NCI-H1092 (cell line): Measurements from ENCODE around the gene SEMA6D.

ENCODE experiments used
- DNase-seq: peaks from one replicate; lab custom pipeline; 2025; lab: John Stamatoyannopoulos, UW

Gene SEMA6D

GRCh38 chr15:47743886-47744285, 26.6 kb downstream of the SEMA6D start:
- DNase-seq = no peak

DNA sequence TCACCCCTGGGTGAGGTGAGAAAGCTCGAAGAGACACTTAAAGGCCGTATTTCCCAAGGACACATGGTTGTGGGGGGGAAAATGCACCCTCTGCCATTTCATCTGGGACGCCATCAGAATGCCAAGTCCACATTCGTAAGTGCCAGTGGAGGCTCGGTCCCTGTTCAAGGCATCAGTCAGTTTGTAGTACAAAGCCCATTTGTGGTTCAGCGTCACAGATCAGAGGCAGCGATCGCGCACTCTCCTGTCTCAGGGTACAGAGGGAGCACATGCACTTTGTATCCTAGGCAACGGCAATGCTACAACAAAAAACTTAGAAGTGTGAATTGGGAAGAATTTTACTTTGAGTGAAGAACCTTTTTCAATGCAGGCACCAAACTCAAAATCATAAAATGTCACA, 27.2 kb downstream of the SEMA6D start:
- no peak for DNase-seq

DNA sequence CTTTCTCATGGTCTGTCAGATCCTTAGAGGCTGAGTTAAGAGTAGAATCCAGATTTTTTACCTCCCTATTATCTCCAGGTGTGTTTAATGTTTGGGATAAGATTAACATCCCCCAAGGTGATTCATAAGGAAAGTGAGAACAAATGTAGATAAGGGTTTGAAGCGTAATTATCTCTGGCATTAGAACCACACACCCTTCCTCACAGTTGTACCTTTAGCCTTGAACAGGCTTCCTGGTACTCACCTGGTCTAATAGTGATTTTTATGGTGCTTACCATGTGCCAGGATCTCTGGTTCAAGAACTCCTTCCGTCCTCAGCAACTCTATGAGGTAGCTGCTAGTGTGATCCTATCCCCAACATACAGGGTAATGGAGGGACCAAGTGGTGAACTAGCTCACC, 27.7 kb downstream of the SEMA6D start:
- DNase-seq = no peak

DNA sequence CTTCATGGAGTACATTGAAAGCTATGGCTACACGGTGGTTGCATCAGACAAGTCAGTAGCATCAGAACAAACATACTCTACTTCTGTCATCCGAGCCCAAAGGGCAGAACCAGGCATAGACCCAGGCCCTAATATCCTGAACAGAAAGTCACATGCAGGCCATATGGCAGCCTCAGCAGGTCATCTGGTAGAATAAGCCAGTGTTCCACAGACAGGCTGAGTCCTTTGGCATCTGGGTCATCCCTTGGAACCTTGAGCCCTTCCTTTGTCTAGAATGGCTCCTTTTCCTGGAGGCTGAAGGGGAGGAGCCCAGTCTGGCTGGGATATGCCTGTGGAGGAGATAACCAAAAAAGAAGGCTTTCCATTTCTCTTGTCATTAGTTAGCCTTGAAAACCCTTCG, 29.2 kb downstream of the SEMA6D start:
- no peak for DNase-seq

GRCh38 chr15:47750030-47750739, 32.9 kb downstream of the SEMA6D start:
- DNase-seq = no peak

GRCh38 chr15:47750740-47751262, 33.5 kb downstream of the SEMA6D start:
- no peak for DNase-seq

DNA sequence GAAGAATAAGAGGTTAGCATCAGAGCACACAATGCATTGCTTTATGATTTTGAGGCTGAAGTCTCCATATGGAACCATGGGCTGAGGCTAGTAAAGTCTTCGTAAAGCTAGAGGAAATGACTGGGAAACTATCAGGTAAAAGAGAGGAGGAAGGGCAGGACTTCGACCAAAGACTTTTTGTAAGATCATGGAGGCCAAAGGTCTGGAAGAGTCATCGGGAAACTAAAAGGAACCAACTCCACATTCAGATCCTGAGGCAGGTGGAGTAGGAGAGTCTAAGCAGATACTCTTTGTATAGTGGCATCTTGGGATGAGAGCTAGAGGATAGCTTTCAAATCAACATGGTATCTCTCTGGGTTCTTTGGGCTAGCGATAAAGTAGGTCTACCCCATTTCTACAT, 36.3 kb downstream of the SEMA6D start:
- DNase-seq = no peak

- DNase-seq = no peak
Measured at GRCh38 chr15:47754312-47754711, 37.0 kb downstream of the SEMA6D start.

GRCh38 chr15:47755941-47756340, 38.6 kb downstream of the SEMA6D start:
- DNase-seq = no peak

DNA sequence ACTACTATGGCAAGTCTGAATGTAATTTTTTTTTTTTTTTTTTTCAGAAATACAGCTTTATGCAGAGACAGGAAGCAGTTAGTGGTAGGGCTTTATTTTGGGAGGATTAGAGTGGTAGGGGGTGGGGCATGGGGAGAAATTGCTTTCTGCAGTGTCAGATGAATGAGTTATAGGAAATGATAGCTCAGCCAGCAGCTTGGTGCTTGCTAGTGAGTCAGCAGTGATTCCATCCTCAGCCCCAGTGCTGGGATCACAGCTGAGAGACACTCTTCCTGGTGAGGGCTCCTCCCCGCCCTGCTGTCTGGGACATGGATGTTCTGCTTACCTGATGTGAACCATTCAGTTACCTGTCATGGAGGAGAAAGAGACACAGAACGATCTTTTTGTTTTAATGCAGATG, 39.6 kb downstream of the SEMA6D start:
- DNase-seq = no peak

GRCh38 chr15:47757331-47757730, 40.0 kb downstream of the SEMA6D start:
- DNase-seq = no peak

DNA sequence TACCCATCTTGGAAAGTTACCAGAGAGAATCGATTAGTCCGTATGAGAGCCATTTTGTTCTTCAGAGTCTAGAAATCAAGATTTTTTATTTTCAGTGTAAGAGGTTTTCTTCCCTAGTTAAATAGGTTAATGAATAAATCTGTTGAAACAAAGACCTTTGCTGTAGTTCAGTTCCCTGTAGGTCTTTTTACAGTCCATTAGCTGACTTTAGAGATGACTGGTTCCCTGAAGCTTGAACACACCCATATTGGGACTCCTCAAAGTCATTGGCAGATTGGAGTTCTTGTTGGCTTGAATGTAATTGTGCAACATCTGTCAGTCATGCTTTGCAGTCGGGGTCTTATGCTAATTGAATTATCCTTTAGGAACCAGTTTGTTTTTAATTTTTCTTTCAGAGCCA, 45.3 kb downstream of the SEMA6D start:
- DNase-seq = no peak

- no peak for DNase-seq
Measured at GRCh38 chr15:47764666-47765065, 47.4 kb downstream of the SEMA6D start.

- DNase-seq = no peak
Measured at GRCh38 chr15:47766406-47766805, 49.1 kb downstream of the SEMA6D start.

DNA sequence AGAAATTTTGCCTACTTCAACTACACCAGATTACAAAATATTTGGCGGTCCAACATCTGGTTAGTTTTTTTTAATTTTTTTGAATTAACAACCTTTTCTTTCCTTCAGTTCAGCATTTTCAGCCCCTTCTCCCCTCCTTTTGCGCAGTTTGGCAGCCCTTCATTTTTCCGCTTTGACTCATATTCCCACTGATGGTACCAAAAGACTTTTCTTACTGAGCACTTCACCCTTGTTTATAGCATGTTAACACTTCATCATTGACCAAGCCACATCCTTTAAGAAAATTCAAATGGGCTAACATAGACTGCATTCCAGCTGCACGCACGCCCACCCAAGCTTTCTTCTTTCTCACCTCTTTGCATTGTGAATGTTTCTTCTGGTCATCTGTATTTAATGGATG, 49.7 kb downstream of the SEMA6D start:
- DNase-seq = no peak

GRCh38 chr15:47768735-47769134, 51.4 kb downstream of the SEMA6D start:
- no peak for DNase-seq

DNA sequence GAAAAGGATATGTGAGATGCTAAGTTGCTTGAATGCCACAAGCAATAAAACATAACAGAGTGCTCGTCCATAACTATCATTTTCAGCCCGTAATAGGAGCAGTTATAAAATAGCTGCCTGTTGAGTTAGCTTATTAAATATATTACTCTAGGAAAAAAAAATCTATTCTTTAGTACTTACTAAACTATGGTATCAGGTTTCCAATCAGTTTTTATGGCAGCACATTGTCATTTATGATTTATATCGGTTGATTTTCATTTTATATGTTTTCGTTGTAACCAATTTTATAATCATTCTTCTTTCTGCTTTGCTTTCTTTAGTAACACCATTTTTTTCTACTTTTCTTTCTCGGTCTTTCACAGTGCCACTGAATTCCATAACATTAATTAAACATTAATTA, 51.9 kb downstream of the SEMA6D start:
- no peak for DNase-seq

DNA sequence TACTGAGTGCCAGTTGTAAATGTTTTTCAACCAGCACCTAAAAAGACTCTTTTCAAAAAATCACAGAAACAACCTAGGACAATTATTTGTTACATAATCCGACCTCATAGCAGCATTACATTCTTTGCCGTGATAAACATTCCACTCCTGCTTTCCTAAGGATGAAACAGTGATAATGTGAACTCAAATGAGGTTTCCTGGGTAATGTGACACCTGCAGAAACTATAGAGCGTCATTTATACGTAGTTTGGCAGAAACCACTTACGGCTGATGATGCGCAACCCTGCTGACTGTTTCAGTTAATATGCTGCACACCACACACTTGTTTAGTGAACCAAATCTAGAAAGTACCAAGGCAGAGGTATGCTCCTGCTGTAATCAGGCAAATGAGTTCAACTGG, 55.8 kb downstream of the SEMA6D start:
- DNase-seq = no peak

DNA sequence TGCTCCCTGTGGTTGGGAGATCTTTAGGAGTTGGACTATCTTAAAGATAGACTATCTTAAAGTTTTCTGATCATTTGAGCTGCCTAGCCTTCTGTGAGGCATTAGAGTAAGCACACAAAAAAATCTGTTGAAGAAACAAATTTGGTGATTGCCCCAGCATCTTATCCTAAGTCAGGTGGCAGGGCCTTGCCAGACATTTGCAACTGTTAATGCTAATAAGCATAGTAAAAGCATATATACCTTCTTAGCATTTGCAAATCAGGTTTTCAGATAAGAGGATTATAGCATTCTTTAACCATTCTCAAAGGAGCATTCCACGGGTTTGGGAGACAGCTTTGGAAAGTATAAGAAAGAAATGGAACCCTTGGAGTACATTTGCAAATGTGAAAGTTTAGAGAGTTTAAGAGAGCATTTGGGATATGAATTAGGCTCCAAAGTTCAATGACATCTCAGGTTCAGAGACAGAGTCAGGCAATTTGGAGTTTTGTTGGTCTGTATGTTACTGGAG, 61.0 kb downstream of the SEMA6D start:
- DNase-seq = no peak

- DNase-seq = no peak
Measured at GRCh38 chr15:47780971-47781370, 63.7 kb downstream of the SEMA6D start.

DNA sequence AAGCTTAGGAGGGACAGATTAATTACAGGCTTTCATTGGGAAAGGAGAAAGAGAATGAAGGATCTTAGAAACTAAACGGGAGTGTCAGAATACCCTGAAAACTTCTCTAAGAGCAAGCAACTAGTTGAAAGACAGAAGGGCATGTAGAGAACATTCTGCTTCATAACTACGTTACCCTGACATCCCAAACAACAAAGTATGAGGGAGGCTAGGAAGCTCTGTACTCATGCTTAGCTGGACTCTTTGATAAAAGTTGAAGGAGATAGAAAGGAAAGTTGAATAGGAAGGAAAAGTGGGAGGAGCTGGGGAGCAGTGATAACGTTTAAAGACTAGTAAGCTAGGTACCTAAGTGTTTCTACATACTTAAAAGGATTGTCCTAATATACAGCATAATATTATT, 64.2 kb downstream of the SEMA6D start:
- DNase-seq = no peak

DNA sequence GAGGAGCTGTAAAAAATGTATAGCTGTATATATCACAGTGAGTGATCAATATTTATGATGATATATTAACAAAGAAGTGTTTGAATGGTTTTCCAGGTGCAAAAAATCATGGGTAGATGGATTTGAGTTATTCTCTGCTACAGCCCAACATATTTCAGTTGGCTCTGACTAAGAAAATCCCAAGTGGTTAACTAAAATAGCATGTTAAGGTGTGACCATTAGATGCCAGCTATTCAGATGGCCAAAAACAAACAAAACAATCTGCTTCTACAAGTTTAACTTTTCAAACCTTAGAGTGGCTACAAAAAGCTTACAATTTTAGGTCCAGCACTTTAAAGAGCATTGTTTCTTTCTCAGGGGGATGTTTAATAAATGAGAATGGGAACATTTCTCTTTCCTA, 67.5 kb downstream of the SEMA6D start:
- DNase-seq = no peak

DNA sequence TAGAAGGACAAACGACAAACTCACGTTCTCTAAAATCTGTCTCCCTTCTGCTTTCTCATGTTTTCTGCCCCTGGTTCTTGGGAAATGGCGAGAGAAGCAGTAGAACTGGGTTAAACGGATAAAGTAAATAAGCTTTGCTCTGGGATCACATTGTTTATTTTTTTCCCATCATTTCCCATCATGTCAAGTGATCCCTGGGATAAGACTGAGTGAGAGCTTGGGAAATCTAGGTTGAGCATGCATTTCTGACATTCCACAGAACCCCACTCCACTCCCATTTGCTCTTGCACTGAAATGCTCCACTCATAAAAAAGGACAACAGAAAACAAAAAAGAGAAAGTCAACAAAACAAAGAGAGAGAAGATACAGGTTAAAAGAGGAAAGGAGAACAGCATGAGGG, 69.1 kb downstream of the SEMA6D start:
- no peak for DNase-seq

- DNase-seq = no peak
Measured at GRCh38 chr15:47787875-47788274, 70.6 kb downstream of the SEMA6D start.
